DND-41 (cell line): ENCODE data around the gene TMEM163.

Experiments used
- EZH2 ChIP-seq: IDR thresholded peaks from 3 replicates; pipeline ENCODE4 v1.6.1; 2012; ENCODE audit warnings: borderline replicate concordance, low read depth, mild to moderate bottlenecking, moderate library complexity, low read length, inconsistent platforms; ENCODE audit not compliant: severe bottlenecking
- TF ChIP-seq, protein P1 (sequence below): IDR thresholded peaks from 2 replicates; pipeline ENCODE4 v1.5.1; 2012; ENCODE audit warnings: borderline replicate concordance, low read length, moderate library complexity, mild to moderate bottlenecking; ENCODE audit not compliant: poor library complexity, severe bottlenecking; ENCODE audit errors: extremely low read depth

DNA sequence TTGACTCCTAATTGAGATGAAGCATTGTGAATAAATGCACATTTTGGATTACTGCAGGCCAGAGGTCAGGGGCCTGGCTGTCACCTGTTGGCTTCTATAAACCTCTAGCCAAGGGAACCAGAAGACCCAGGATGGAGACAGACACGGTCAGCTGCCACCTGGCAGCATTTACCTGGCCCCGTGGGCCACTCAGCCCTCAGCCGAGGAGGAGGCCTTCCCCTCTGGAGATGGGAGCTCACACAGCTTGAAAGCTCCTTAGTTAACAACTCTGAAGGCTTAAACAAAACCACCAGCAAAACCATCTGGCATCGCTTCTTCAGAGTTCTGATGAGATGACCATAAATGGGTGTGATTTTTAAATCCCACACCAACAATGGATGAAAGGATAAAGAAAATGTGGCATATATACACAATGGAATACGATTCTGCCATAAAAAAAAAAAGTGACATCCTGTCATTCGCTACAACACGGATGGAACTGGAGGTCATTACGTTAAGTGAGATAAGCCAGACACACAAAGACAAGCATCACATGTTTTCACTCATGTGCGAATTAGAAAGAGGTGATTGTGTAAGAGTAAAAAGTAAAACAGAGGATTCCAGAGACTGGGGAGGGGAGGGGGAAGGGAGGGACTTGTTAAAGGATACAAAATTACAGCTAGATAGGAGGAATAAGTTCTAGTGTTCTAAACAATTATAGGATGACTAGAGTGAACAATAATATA is 218.4 kb downstream of the TMEM163 start:
- TF ChIP-seq, protein P1, sequence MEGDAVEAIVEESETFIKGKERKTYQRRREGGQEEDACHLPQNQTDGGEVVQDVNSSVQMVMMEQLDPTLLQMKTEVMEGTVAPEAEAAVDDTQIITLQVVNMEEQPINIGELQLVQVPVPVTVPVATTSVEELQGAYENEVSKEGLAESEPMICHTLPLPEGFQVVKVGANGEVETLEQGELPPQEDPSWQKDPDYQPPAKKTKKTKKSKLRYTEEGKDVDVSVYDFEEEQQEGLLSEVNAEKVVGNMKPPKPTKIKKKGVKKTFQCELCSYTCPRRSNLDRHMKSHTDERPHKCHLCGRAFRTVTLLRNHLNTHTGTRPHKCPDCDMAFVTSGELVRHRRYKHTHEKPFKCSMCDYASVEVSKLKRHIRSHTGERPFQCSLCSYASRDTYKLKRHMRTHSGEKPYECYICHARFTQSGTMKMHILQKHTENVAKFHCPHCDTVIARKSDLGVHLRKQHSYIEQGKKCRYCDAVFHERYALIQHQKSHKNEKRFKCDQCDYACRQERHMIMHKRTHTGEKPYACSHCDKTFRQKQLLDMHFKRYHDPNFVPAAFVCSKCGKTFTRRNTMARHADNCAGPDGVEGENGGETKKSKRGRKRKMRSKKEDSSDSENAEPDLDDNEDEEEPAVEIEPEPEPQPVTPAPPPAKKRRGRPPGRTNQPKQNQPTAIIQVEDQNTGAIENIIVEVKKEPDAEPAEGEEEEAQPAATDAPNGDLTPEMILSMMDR: no peak
- TF ChIP-seq EZH2: no peak
